ENCODE data around the gene RITA1.

DNA sequence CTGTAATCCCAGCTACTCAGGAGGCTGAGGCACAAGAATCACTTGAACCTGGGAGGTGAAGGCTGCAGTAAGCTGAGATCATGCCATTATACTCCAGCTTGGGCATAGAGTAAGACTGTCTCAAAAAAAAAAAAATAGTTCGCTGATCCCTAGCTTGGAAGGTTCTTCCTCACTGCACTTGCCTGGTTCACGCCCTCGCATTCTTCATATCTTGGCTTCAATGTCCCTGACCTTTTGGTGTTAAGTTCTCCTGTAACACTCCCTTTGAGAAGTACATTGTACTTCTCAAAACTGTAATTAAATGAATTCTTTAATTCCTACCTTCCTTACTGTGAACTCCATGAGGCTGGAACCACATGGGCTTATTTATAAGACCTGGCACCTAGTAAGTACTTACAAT lies 19.3 kb downstream of the RITA1 start:
- TF ChIP-seq, protein P1, sequence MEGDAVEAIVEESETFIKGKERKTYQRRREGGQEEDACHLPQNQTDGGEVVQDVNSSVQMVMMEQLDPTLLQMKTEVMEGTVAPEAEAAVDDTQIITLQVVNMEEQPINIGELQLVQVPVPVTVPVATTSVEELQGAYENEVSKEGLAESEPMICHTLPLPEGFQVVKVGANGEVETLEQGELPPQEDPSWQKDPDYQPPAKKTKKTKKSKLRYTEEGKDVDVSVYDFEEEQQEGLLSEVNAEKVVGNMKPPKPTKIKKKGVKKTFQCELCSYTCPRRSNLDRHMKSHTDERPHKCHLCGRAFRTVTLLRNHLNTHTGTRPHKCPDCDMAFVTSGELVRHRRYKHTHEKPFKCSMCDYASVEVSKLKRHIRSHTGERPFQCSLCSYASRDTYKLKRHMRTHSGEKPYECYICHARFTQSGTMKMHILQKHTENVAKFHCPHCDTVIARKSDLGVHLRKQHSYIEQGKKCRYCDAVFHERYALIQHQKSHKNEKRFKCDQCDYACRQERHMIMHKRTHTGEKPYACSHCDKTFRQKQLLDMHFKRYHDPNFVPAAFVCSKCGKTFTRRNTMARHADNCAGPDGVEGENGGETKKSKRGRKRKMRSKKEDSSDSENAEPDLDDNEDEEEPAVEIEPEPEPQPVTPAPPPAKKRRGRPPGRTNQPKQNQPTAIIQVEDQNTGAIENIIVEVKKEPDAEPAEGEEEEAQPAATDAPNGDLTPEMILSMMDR (IDR thresholded peaks at IDR 0.05), result no peak
- TF ChIP-seq EP300 (IDR thresholded peaks at IDR 0.05), result no peak
- TF ChIP-seq POLR2A (IDR thresholded peaks at IDR 0.05), result no peak

Measured in ovary (tissue), 3 donors.